GM19193 (cell line): ENCODE data around the gene MIPEP.

Experiments used
- POLR2A ChIP-seq: IDR thresholded peaks from 4 replicates; pipeline ENCODE4 v1.6.1; 2011; ENCODE audit not compliant: insufficient read depth, insufficient read length; ENCODE audit errors: extremely low read depth

Gene MIPEP

DNA sequence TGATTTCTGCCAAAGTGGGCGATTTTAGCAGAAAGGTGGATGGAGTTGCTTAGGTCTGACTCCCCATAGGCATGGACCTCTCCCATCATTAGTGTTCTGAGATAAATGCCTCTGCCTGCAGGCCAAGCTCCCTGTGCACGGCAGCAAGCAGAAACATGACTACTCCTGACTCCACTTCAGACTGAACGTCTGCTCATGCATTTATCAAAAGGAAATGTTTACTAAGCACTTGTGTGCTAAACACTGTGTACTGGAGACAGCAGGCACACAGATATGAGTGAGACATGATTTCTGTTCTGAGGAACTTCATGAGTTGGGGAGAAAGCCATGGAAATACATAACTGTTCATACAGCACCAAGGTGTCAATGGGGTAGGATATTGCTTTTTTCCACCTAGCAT lies 149.6 kb downstream of the MIPEP start:
- TF ChIP-seq POLR2A = no peak

DNA sequence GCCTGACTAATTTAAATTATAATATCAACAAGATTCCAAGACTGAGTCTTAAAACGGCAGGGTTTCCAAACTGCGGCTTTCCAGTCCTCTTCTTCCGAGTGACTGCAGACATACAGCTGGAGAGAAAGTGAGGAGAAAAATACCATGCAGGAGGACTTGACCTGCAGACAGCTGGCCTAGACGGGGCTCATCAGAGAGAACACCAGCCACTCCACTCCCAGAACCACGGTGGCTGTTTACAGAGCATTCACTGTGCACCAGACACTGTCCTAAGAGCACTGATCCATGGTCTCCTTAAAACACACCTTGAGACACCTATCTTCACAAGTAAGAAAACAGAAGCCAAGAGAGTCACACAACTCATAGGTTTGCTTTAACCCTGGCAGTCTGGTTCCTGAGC lies 152.7 kb downstream of the MIPEP start:
- no peak for TF ChIP-seq POLR2A

DNA sequence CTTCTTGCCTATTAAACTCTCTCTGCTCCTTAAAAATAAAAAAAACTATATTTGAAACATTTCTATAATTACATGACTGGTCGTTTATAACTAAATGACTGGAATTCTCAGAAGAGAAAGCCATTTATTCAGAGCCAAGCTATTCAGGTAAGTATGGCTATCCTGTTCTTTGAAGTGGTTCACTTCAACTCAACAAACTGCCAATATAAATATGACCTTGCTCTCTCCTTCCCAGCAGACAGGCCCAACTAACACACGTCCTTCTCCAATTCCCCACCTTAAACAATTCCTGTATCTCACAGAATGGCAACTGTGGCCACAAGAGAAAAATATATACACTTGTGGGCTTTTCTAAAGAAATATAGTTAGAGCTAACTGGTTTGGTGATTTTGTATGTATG lies 153.9 kb downstream of the MIPEP start:
- TF ChIP-seq POLR2A = no peak

DNA sequence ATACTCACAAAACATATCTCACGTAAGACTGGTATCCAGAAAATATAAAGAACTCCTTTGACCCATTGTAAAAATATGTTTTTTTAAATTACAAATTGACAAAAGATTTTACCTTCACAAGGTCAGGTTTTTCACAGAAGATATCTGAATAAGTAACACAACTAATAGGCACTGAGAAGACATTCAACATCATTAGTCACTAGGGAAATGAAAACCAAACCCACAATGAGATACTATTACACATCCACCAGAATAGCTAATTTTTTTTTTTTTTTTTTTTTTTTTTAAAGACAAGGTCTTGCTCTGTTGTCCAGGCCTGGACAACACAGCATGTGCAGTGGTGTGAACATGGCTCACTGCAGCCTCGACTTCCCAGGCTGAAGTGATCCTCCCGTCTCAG lies 157.5 kb downstream of the MIPEP start:
- no peak for TF ChIP-seq POLR2A

DNA sequence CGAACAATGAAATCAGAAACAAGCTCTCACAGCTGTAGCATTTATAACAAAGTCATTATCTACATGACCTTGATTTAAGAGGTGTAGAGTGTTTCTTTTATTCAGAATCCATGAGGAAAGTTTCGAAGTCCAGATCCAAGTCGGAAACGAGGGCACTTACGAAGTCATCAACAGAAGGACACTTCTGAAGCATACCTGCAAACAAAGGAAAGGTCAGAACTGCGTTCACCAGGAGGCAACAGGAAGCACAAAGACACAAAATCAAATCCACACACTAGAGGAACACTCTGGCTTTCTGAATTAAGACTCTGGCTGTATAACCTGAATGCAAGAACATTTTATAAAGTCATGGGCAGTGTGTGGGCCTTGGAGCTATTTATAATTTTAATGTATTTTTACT lies 158.9 kb downstream of the MIPEP start:
- no peak for TF ChIP-seq POLR2A

DNA sequence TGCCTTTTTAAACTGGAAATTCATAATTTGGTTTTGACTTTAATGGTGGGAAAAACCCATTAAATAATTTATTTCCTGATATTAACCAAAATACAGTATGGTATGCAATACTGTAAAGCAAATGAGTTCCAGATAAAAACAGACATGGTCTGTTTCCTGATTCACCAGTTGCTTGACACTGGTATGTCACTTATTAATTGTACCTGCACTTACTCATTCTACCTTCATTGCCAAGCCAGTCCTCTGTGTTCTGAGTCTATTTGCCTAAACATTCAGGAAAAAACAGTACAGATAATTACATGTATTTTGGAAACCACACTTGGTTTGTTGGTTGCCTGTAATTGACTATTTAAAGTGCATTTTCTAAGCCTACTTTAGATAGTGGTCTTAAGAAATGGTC lies 159.7 kb downstream of the MIPEP start:
- no peak for TF ChIP-seq POLR2A

DNA sequence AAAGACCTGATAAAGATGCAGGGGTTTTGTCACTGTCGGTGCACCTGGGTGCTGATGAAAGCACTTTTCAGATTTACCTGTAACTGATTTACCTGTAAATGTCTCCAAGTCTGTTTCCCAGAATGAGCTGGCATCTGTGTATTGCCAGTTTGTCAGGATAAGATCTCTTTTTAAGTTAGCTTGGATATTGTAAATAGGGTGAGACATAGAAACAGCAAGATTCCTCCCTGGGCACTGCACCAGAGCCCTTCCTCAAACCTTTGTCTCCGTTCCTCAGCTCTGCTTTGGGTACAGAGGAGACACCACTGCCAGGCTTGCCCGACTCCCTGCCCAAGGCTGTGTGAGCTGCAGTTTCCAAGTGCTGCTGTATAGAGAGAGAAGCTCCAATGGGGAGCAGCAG lies 160.4 kb downstream of the MIPEP start:
- no peak for TF ChIP-seq POLR2A

DNA sequence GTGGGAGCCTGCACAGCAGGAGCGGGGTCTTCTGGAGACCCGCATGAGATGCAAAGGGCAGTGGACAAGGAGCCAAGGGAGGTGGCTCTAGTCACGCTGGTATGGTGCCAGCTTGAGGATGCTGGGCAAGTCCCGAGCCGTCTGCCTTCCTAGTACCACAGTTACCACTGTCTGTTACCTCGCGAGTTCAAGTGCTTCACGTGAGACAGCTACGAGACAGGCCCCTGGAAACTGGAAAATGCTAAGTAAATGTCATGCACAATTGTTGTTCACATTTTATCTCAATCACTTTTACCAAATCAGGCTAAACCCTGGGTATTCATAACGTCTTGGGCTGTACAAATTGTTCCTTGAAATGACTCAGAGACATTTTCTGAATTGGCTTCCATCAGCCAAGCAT lies 163.3 kb downstream of the MIPEP start:
- TF ChIP-seq POLR2A = no peak

DNA sequence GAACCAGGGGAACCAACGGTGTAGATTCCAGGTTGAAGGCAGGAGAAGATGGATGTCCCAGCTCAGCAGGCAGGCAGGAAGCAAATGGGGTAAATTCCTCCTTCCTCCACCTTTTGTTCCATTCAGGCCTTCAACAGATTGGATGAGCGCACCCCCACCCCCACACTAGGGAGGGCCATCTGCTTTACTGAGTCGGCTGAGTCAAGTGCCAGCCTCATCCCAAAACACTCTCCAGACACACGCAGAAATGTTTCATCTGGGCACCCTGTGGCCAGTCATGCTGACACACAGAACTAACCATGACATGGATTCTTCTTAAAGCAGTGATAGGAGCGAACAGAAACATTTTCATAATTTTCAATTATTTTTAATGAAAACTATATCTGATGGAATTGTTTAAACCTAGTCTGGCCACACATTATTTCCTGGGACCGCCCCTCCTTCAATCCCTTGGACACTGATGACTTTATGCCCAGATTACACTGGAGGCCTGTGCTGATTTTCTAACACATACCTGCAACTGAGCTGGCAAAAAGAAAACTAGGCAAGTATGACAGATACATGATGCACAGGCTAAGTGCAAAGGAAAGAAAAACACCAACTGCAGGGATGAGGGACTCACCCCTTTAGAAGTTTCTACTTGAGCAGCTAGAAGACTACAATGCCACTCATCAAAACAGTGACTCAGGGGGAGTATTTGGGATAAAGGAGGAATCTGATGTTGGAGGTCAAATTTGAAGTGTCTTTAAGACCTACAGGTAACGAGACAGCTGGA lies 164.8 kb downstream of the MIPEP start:
- TF ChIP-seq POLR2A = no peak

DNA sequence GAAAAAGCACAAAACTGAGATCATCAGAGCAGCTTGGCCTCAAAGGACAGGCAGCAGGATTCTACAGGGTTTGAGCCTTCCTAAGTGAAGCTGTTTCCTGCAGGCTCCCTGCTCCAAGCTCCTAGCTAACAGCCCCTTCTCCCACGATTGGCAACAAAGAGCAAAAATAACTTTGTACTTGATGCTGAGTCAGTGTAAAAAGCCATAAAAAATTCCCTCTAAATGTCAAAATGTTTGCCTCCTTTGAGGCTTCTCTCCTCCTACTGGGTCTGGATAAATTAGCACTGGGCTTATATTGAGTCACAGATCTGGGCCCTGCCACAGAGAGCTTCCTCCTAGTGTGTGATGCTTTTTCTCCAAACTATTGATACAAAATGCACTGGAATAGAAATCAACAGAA lies 165.7 kb downstream of the MIPEP start:
- no peak for TF ChIP-seq POLR2A

DNA sequence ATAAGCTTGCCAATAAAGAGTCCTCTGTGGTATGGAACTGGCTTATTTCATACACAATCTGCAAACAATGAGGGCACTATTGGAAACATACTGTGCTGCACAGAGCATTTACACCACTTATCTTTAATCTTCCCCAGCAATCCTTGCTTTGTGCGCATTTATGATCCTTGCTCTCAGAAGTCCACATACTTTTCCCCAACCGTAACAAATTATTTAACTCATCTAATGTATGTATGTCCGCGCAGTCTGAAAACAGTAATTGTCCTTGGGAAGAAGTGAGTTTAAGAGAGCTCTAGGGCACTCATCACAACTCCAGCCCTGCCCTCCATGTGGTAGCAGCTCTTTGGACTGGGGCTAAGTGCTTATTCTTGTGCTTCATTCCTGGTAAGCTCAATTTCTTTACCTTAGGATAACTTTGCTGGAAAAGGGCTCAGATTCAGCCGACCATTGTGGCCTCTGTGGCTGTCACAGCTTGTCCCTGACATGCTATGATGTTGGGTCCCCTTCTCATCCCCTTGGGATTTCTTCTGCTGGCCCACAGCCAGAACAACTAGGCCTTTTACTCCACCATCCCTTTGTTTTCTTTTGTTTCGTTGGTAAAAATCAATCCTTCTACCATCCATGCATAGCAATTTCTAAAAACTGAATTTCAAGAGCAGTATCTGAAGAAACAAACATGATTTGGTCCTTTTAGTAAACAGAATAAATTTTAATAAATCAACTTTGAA lies 166.3 kb downstream of the MIPEP start:
- TF ChIP-seq POLR2A = no peak

DNA sequence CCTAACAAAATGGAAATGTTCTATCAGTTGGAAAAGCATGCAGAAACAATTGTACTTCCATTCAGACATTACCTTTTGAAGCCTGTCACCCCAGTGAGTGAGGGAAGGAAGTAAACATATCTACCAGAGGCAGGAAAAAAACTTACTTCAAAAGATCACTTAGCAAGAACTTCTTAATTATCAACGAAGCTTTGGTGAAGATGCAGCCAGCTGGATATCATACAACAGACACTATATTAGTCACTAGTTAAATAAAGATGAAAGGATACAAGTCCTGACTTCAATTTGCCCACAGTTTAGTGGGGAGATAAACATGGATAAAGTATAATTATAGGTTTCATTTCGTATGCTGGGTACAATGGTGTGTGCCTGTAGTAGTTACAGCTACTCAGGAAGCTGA lies 170.2 kb downstream of the MIPEP start:
- no peak for TF ChIP-seq POLR2A

DNA sequence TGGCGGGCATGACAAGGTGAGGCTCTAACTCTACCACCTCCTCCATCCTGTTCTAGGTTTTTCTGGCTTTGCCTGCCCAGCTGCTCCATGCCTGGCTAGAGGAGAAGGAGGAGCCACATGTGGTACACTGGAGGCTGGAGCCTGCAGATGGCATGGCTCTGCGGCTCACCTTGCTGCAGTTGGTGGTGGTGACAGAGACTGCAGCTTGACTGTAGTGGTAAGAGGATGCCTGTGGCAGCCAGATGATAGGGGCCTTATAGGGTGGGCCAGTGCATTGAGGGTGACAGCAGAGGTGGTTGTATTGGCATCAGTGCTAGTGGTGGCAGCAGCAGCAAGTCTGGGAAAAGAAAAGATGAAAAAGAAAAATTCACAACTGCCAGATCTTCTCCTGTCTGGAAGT lies 172.8 kb downstream of the MIPEP start:
- no peak for TF ChIP-seq POLR2A

DNA sequence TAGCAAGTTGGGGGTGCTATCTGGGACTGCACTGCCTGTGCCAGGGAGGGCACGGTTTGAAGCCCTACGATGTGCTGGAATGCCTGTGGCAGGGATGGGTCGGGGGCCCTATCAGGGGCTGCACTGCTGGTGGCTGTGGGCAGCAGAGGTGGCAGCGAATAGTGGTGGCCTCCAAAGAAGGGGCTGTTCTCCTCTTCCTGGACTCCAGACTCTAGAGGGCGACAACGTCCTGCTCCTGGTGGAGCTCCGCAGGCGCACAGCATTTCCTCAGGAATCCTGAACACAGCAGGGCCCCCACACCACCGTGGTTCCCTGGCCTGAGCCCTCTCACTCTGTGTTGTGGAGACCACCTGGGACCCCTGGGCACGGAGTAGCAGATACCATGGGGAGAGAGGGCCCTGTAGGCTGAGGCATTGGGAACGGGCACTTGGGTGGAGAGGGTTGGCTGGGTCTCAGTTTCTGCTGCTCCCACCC lies 173.4 kb downstream of the MIPEP start:
- no peak for TF ChIP-seq POLR2A

DNA sequence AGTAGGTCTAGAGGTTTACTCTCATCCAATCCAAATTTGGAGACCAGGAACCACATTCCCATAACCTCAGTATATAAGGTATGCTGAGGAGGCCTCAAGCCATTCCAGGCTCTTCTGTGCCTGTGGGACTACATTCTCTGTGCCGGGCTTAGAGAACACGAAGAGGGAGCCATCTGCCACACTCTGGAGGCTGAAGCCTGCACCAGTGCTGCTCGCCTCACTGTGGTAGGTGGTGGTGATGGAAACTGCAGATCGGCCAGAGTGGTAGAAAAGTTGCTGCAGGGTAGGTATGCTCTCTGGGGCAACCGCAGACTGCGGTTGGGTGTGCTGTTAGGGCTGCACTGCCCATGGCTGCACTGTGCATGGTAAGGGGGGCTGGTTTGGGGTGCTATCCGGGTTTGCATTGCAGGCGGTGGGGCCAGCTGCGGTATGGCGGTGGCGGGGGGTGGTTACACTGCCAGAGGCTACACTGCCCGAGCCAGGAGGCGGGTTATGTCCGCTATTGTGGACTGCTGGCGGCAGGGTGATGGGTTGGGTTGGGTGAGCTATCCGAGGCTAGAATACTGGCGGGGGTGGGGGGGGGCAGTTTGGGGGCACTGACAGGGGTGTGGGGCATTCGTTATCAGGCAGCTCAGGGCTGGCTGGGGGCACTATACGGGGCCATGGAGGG lies 174.0 kb downstream of the MIPEP start:
- TF ChIP-seq POLR2A = no peak

DNA sequence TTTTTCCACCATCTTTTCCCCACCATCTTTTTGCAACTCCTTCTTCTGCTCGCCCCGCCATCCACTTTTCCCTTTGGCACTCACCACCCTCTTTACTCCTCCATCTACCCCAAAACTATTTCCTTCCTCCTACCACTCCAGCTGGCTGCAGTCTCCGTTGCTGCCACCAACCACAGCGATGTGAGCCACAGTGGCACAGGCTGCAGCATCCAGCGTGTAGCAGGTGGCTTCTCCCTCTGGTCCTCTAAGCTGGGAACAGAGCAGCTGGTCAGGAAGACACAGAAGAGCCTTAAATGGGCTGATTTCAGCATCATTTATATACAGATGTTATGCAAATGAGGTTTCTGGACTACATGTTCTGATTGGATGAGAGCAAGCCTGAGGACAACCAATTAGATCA lies 174.5 kb downstream of the MIPEP start:
- TF ChIP-seq POLR2A = no peak
